ENCODE measurements around the gene RSAD2.

Gene RSAD2

DNA sequence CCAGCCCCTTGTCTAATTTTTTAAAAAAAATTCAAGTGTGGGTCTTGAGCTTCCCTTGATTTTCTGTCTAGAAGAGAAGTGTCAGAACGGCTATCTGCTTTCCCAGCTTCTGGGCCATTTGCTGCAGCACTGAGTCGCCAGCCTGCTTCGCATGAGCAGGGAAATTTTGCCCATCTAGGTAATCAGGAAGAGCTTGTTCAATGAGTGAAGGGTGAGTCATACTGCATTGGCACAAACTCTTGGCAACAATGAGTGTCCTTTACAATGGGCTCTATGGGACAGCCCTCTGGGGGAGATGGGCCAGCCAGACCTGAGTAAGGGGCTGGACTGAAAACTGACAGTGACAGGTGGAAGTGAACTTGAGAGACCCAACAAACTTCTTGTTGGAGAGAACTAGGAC lies 37.3 kb downstream of the RSAD2 start:
- ChIA-PET CTCF (interaction anchor here (0.9 to 3.2 kb wide), 5 partner anchors 9 to 130 kb away, joined by 3 to 16 read pairs (median 4); no protein-coding TSS in a partner anchor), POLR2A (no interaction called here)
- DNase-seq (ENCODE audit: low read depth, low spot score): no peak
- H3K4me3 ChIP-seq (ENCODE audit: low read depth, low read length): no peak overlapping the region
- TF ChIP-seq, protein P1, sequence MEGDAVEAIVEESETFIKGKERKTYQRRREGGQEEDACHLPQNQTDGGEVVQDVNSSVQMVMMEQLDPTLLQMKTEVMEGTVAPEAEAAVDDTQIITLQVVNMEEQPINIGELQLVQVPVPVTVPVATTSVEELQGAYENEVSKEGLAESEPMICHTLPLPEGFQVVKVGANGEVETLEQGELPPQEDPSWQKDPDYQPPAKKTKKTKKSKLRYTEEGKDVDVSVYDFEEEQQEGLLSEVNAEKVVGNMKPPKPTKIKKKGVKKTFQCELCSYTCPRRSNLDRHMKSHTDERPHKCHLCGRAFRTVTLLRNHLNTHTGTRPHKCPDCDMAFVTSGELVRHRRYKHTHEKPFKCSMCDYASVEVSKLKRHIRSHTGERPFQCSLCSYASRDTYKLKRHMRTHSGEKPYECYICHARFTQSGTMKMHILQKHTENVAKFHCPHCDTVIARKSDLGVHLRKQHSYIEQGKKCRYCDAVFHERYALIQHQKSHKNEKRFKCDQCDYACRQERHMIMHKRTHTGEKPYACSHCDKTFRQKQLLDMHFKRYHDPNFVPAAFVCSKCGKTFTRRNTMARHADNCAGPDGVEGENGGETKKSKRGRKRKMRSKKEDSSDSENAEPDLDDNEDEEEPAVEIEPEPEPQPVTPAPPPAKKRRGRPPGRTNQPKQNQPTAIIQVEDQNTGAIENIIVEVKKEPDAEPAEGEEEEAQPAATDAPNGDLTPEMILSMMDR (IDR thresholded peaks at IDR 0.05; ENCODE audit: insufficient read depth, low read length, missing control alignments): no peak

DNA sequence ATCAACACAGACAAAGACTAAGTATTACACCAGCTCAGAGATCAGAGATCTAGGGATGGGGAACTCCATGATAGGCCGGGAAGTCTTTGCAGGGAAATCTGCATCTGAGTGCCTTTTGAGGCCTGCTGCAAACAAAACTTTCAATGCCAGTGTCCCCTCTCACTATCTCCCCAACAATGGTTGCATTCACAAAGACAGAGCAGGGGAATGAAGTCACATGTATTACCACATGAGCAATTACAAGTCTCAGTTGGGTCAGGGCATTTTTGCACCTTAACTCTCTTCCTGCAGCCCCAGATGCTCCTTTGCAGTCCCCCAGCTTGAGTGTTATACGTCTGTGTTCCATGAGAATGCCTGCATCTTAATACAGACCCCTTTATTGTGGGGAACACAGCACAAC lies 37.8 kb downstream of the RSAD2 start:
- POLR2A ChIA-PET: no interaction called here
- CTCF ChIA-PET: interaction anchor here (0.9 to 4.7 kb wide), 9 partner anchors 8 to 142 kb away, joined by 3 to 24 read pairs (median 5); no protein-coding TSS in a partner anchor
- H3K4me3 ChIP-seq (ENCODE audit: low read depth, low read length): no peak overlapping the region
- TF ChIP-seq, protein P1 (IDR thresholded peaks at IDR 0.05; ENCODE audit: insufficient read depth, low read length, missing control alignments): no peak
- DNase-seq (ENCODE audit: low read depth, low spot score): no peak

DNA sequence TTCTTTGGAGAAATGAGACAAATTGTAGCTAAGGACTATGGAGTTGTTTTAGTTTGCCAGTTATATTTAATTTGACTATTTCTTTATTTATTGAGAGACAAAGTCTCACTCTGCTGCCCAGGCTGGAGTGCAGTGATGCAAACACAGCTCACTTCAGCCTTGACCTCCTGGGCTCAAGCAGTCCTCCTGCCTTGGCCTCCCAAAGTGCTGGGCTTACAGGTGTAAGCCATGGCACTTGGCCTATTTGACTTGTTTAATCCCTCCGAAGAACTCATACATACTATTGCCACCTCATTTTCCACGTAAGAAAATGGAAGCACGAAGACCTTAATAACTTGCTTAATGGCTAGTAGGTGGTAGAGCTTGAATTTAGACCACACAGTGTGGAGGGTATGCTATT lies 38.6 kb downstream of the RSAD2 start:
- CTCF ChIA-PET: interaction anchor here (0.6 to 4.7 kb wide), 17 partner anchors 9 to 409 kb away, joined by 3 to 24 read pairs (median 4); no protein-coding TSS in a partner anchor
- DNase-seq (ENCODE audit: low read depth, low spot score): no peak
- H3K4me3 ChIP-seq (ENCODE audit: low read depth, low read length): no peak overlapping the region
- POLR2A ChIA-PET: no interaction called here
- TF ChIP-seq, protein P1 (IDR thresholded peaks at IDR 0.05; ENCODE audit: insufficient read depth, low read length, missing control alignments): no peak

DNA sequence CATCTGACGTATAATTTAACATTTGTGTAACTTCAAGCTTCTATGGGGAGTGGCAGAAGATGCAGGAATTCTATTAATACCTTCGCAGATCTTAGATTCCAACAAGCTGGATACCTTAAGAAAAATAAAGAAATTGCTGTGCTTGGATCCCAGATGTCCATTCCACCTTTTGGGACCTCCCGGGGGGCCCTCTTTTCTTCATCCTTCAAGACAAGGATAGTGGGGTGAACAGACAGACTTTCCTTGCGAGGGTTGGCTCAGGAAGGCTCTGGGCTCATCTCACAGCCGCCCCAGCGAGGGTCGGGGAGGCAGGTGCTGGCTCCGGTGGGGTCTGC lies 39.1 kb downstream of the RSAD2 start:
- TF ChIP-seq, protein P1 (IDR thresholded peaks at IDR 0.05; ENCODE audit: insufficient read depth, low read length, missing control alignments): no peak
- peak overlapping the region; percentile 39; the same call in 1 of the 2 replicates for H3K4me3 ChIP-seq (ENCODE audit: low read depth, low read length)
- ChIA-PET CTCF (interaction anchor here (0.6 to 4.7 kb wide), 19 partner anchors 9 to 408 kb away, joined by 3 to 24 read pairs (median 4); no protein-coding TSS in a partner anchor), POLR2A (no interaction called here)
- DNase-seq (ENCODE audit: low read depth, low spot score): no peak

DNA sequence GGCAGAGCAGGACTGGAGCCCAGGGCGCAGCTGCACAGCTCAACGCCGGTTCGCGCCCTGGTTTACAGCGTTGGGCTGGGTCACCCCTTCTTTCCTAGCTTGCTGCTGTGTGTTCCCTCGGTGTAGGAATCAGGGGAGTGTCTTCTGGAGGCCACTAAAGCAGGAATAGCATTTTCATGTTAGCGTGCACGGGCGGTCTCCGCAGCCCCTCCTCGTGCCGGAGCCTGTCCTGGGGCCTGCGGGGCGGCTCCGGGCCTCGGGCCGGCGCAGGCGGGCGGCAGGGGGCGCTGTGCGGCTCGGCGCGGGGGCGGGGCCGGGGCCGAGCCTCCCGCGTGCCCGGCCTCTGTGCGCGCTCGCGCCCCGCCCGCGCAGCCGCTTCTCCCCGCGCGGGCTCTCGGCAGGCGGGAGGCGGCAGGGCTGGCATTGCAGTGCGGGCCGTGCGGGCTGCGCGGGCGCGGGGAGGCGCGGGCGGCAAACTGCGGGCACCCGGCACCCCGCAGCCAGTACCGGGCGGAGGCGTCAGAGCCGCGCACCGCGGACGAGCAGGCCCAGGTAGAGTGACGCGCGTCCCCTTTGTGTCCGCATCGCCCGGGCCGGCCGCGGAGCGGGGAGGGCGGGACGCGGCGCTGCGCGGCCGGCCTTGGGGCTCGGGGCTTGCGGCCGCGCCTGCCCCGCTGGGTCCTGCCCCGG lies 39.6 kb downstream of the RSAD2 start, which contains the start of gene RNF144A:
Gene RNF144A (plus strand): TSS at position 342 of the 690 bp plus-strand sequence. CDS start 79,515 bp downstream, outside the sequence.
- DNase-seq (ENCODE audit: low read depth, low spot score): no peak

More for the DNA sequence above, 39.6 kb downstream of the RSAD2 start, which contains the start of gene RNF144A:
- TF ChIP-seq, protein P1 (IDR thresholded peaks at IDR 0.05; ENCODE audit: insufficient read depth, low read length, missing control alignments): peak; percentile 26
- POLR2A ChIA-PET: no interaction called here
- CTCF ChIA-PET: interaction anchor here (0.6 to 4.7 kb wide), 16 partner anchors 10 to 141 kb away, joined by 3 to 24 read pairs (median 4); no protein-coding TSS in a partner anchor
- H3K4me3 ChIP-seq (ENCODE audit: low read depth, low read length): peak within 1 kb of the TSS; percentile 54

Data from AG04449 (cell line).